CD4-positive, alpha-beta memory T cell (primary cell): ENCODE measurements around the gene PXDC1. TPM values are rescaled to one million over a fixed set of nuclear protein-coding genes. Genes with fewer than 3 reads are reported as not detected.
A peak's percentile ranks its signal among the peaks of the same experiment; 100 is the strongest.

Experiments
- CTCF ChIA-PET: fragments of 350-600 bp; sonication (Branson Sonifier 250); formaldehyde crosslinking; loops from one replicate; lab custom pipeline; 2021; ENCODE audit warnings: inconsistent platforms; ENCODE audit not compliant: partially characterized antibody; lab: Charles Lee
- POLR2A ChIA-PET: fragments of 350-600 bp; sonication (Branson Sonifier 250); formaldehyde crosslinking; loops from one replicate; lab custom pipeline; 2021; ENCODE audit not compliant: partially characterized antibody; lab: Charles Lee
- DNase-seq, 5 donors: peaks; one replicate each; pipeline versions ENCODE4 v3.0.0 to v3.0.0-alpha.2; 2020 to 2022; ENCODE audit warnings: mixed read lengths in 1 of 5
- H3K27ac ChIP-seq: one replicate; pipeline ENCODE4 v1.7.0; 2013; ENCODE audit warnings: low read depth, low read length
- H3K27me3 ChIP-seq: 2 replicates; pipeline ENCODE4 v1.7.0; 2013; ENCODE audit warnings: mild to moderate bottlenecking, low read length, moderate library complexity; ENCODE audit not compliant: insufficient read depth
- H3K36me3 ChIP-seq: 2 replicates; pipeline ENCODE4 v1.7.0; 2013; ENCODE audit warnings: mild to moderate bottlenecking, low read length, moderate library complexity; ENCODE audit not compliant: insufficient read depth
- H3K4me1 ChIP-seq: 2 replicates; pipeline ENCODE4 v1.7.0; 2013; ENCODE audit warnings: mild to moderate bottlenecking, low read length, moderate library complexity; ENCODE audit not compliant: insufficient read depth
- H3K4me3 ChIP-seq, 2 donors: one replicate each; pipeline ENCODE4 v1.7.0; 2013; ENCODE audit warnings: low read length in 2 of 2, mild to moderate bottlenecking in 1 of 2
- H3K9me3 ChIP-seq, 2 donors: one replicate each; pipeline ENCODE4 v1.7.0; 2013; ENCODE audit warnings: low read length in 2 of 2, control low read depth in 1 of 2; ENCODE audit not compliant: control insufficient read depth in 1 of 2
- H3K27ac Mint-ChIP-seq, 7 donors: one replicate each; pipeline ENCODE4 v1.8.0; 2020 to 2021; ENCODE audit warnings: mixed read lengths in 7 of 7, mild to moderate bottlenecking in 6 of 7, inconsistent platforms in 3 of 7, moderate library complexity in 3 of 7
- H3K27me3 Mint-ChIP-seq, 2 donors: one replicate each; pipeline ENCODE4 v1.8.0; 2020 to 2021; ENCODE audit warnings: mixed read lengths in 2 of 2
- H3K36me3 Mint-ChIP-seq, 2 donors: one replicate each; pipeline ENCODE4 v1.8.0; 2020 to 2021; ENCODE audit warnings: mixed read lengths in 2 of 2, inconsistent platforms in 1 of 2, mild to moderate bottlenecking in 1 of 2
- H3K4me1 Mint-ChIP-seq, 4 donors: one replicate each; pipeline ENCODE4 v1.8.0; 2020 to 2021; ENCODE audit warnings: mixed read lengths in 4 of 4, mild to moderate bottlenecking in 1 of 4
- H3K4me3 Mint-ChIP-seq, 8 donors: one replicate each; pipeline ENCODE4 v1.8.0; 2020 to 2021; ENCODE audit warnings: mixed read lengths in 8 of 8, mild to moderate bottlenecking in 7 of 8, moderate library complexity in 6 of 8, inconsistent platforms in 3 of 8
- H3K9me3 Mint-ChIP-seq, 8 donors: one replicate each; pipeline ENCODE4 v1.8.0; 2020 to 2021; ENCODE audit warnings: mixed read lengths in 8 of 8, mild to moderate bottlenecking in 5 of 8, inconsistent platforms in 3 of 8, moderate library complexity in 1 of 8
- intact Hi-C: fragments of 100-400 bp; cut with micrococcal nuclease; formaldehyde crosslinking; loops from one replicate; pipeline ENCODE4 v1.15.1; 2023
- polyA plus RNA-seq, 2 donors: library from polyadenylated mRNA; unstranded; fragments of 300-500 nt; fragmentation: Illumina TruSeq; gene quantifications; one replicate each; pipeline ENCODE4 v1.2.3, GENCODE V29; 2021
- total RNA-seq, 2 experiments: library from RNA; stranded (reverse); gene quantifications; one replicate each; pipeline ENCODE4 v1.2.3, GENCODE V29; 2021

Gene PXDC1
- total and polyA plus RNA-seq, 4 experiments from 2014 or later = 0.50 to 0.52 TPM; not detected in 2

DNA sequence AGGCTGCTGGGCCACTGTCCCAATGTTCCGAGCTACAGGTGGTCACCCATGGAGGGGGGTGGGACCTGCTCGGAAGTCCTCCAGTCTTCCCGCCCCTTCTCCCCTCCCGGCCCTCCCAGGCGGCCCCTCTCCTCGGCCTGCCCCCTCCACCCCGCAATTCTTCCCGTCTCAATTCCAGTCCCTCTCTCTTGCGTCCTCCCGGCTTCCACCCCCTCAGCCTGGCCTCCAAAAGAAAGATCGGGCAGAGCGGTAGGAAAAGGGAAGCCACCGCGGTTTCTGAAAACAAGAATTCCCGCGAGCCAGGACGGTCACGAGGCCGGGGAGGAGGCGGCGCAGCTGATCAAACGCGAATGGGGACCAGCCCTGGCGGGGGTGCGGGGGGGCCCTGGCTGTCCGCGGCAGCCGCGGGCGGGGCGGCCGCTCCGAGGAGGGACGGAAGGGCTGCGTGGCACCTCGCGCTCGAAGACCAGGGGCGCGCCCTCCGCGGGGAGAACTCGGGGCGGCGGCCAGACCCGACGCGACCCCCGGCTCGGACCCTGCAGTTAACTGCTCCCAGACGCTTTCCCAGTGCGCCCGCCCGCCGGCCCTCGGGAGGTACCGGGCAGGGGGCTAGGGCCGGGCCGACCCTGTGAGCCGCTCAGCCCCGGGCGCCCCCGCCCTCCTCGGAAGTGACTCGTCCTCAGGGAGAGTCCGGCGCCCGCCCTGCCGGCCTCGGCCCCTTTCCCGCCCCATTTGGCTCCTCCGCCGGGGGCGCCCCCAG lies 1.0 kb downstream of the PXDC1 start:
- Mint-ChIP-seq H3K4me3 (peak overlapping the region; percentile 60 to 80 (median 73)), H3K4me1 (peaks cover 0 to 27% (median 3%) of the 10 kb centered on the region in 4 donors), H3K27ac (peak overlapping the region in 3 of 7 donors; percentile 10 to 50 (median 41)), H3K9me3 (no peaks in the 10 kb centered on the region), H3K36me3 (no peaks in the 10 kb centered on the region), H3K27me3 (peaks cover 20 to 23% of the 10 kb centered on the region in 2 donors)
- no peaks in the 10 kb centered on the region for H3K27me3 ChIP-seq
- no peaks in the 10 kb centered on the region for H3K9me3 ChIP-seq
- H3K4me3 ChIP-seq = peak overlapping the region in 1 of 2 donors; percentile 38
- intact Hi-C loops = loop anchor here (2.0 to 5.0 kb wide), 2 partner anchors 98 to 1027 kb away; partner anchors contain the start of genes CDYL and FAM50B
- peaks cover 11% of the 10 kb centered on the region for H3K4me1 ChIP-seq
- H3K27ac ChIP-seq = no peak overlapping the region
- POLR2A ChIA-PET = interaction anchor here (1.9 kb wide), 1 partner anchor 271 kb away, joined by 5 read pairs; a partner anchor contains a TSS
- CTCF ChIA-PET = interaction anchor here (1.2 to 3.3 kb wide), 9 partner anchors 9 to 271 kb away, joined by 3 to 24 read pairs (median 7); partner anchors contain the start of gene FAM50B
- no peaks in the 10 kb centered on the region for H3K36me3 ChIP-seq
- DNase-seq = peak in 1 of 5 donors; percentile 6

DNA sequence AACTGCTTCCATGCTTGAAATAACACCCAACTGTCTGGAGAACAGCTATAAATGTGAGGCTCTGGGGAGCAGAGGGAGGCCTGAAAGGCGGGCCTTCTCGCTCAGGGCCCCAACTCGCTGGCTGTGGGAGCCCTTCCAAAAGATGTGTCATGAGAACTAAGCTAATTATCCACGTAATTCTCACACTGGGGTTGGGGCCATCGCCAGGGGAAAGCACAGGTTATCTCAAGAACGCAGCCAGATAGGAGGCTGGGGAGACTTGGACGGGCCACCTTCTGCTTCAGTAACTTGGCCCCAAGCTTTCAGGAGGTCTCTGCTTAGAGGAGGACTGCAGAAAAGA lies 1.6 kb downstream of the PXDC1 start:
- intact Hi-C loops = loop anchor here (2.0 to 5.0 kb wide), 2 partner anchors 99 to 1027 kb away; partner anchors contain the start of genes CDYL and FAM50B
- H3K27me3 ChIP-seq = no peaks in the 10 kb centered on the region
- no peak overlapping the region for H3K4me3 ChIP-seq
- no peaks in the 10 kb centered on the region for H3K9me3 ChIP-seq
- Mint-ChIP-seq H3K4me1 (peaks cover 0 to 27% (median 3%) of the 10 kb centered on the region in 4 donors), H3K27ac (peak overlapping the region in 2 of 7 donors; percentile 32 to 41), H3K27me3 (peaks cover 20 to 23% of the 10 kb centered on the region in 2 donors), H3K36me3 (no peaks in the 10 kb centered on the region), H3K9me3 (no peaks in the 10 kb centered on the region), H3K4me3 (peak overlapping the region; percentile 60 to 80 (median 70))
- ChIA-PET POLR2A (interaction anchor here (1.9 kb wide), 1 partner anchor 271 kb away, joined by 5 read pairs; a partner anchor contains a TSS), CTCF (interaction anchor here (1.2 to 3.3 kb wide), 10 partner anchors 9 to 271 kb away, joined by 3 to 24 read pairs (median 6); partner anchors contain the start of gene FAM50B)
- no peak for DNase-seq
- no peak overlapping the region for H3K27ac ChIP-seq
- no peaks in the 10 kb centered on the region for H3K36me3 ChIP-seq
- peaks cover 11% of the 10 kb centered on the region for H3K4me1 ChIP-seq

DNA sequence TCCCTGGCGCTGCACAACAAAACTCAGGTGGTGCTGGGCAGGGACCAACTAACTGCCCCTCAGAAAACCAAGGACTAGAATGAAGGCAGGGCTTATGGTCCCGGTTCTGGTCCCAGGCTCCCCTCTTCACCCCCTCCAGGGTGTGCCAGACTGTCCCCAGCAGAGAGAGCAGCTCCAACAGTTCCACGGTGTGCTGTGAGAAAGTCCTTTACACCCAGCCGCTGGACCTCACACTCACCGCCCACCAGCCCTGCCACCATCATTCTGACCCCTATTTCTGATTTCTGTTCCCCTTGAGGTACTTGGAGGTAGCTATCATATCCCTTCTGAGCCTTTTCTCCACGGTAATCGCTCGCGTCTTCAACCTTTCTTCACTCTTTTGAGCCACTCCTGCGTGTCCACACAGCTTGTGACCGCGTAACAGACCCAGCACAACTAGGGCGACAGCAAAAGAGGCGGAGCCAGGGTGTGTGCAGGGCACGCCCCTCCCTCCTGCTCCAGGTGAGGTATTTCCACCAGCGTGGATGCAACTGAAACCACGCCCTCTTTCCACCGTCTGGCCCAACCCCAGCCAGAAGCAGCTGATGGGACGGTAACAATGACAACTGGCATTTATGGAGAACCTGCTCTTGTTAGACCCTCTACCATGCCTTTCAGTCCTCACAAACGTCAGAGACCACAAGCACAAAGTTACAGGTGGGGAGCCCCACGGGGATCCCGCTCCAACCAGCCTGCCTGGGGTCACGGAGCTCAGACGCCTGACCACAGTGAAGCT lies 2.3 kb downstream of the PXDC1 start:
- ChIA-PET CTCF (interaction anchor here (1.0 to 3.3 kb wide), 14 partner anchors 8 to 273 kb away, joined by 3 to 24 read pairs (median 5); partner anchors contain the start of gene FAM50B), POLR2A (interaction anchor here (1.4 to 1.9 kb wide), 2 partner anchors 100 to 272 kb away, joined by 5 to 6 read pairs; partner anchors contain the start of gene FAM50B)
- Mint-ChIP-seq H3K9me3 (no peaks in the 10 kb centered on the region), H3K27ac (peak overlapping the region in 1 of 7 donors; percentile 12), H3K36me3 (no peaks in the 10 kb centered on the region), H3K27me3 (peaks cover 20 to 21% of the 10 kb centered on the region in 2 donors), H3K4me3 (peak overlapping the region; percentile 0 to 78 (median 56)), H3K4me1 (peaks cover 0 to 27% (median 3%) of the 10 kb centered on the region in 4 donors)
- Histone ChIP-seq H3K4me1 (peaks cover 11% of the 10 kb centered on the region), H3K27ac (no peak overlapping the region), H3K9me3 (no peaks in the 10 kb centered on the region), H3K36me3 (no peaks in the 10 kb centered on the region), H3K4me3 (no peak overlapping the region), H3K27me3 (no peaks in the 10 kb centered on the region)
- intact Hi-C loops = no loop called here
- no peak for DNase-seq

DNA sequence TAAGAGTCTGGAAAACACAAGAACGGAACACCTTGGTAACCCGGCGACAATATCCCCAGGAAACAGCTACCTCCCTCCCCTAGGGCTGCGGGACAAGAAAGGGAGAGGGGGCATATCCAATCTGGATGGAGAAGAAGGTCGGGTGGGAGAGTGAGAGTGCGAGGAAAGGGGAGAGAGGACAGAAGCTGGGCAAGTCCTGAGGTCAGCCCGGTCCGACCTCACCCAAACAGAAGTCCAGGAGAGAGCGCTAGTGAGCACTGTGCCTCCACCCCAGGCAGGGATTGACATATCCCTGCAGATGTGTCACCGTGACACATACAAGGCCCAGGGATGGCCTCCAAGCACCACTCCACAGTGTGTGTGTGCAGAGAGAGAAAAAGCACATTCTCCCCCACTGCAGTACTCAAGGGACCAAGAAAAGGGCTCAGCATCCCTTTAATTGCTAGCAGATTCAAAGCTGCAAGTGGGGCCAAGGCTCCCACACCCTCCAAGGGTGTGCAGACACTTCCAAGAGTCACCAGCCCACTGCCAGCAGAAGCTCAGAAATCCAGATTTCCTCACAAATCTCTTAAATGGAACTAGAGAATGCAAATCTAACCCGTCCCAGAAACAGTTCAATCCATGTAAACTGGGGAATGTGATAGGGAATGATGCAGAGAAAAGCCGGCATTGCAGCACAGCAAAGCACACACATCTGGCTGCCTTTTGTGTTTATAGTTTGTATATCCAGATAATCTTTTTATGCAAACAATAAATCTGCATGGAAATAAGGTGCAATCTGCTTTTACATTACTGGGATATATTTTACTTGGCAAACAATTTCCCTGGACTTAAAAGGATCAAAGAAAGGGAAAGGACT lies 3.1 kb downstream of the PXDC1 start:
- peaks cover 0 to 27% (median 3%) of the 10 kb centered on the region in 4 donors for H3K4me1 Mint-ChIP-seq
- Histone ChIP-seq H3K27ac (no peak overlapping the region), H3K27me3 (no peaks in the 10 kb centered on the region), H3K4me1 (peaks cover 11% of the 10 kb centered on the region), H3K4me3 (no peak overlapping the region), H3K36me3 (no peaks in the 10 kb centered on the region), H3K9me3 (no peaks in the 10 kb centered on the region)
- intact Hi-C loops = loop anchor here (1.0 kb wide), 1 partner anchor 185 kb away; no protein-coding TSS in a partner anchor
- DNase-seq = peak in 1 of 5 donors; percentile 20
- H3K27me3 Mint-ChIP-seq = peaks cover 15 to 19% of the 10 kb centered on the region in 2 donors
- CTCF ChIA-PET = interaction anchor here (0.8 to 3.3 kb wide), 12 partner anchors 7 to 274 kb away, joined by 3 to 24 read pairs (median 5); partner anchors contain the start of gene FAM50B
- H3K27ac Mint-ChIP-seq = peak overlapping the region in 1 of 7 donors; percentile 22
- peak overlapping the region in 3 of 8 donors; percentile 50 to 65 (median 53) for H3K4me3 Mint-ChIP-seq
- no peaks in the 10 kb centered on the region for H3K36me3 Mint-ChIP-seq
- H3K9me3 Mint-ChIP-seq = no peaks in the 10 kb centered on the region
- POLR2A ChIA-PET = interaction anchor here (1.4 to 1.9 kb wide), 2 partner anchors 101 to 273 kb away, joined by 5 to 6 read pairs; partner anchors contain the start of gene FAM50B

DNA sequence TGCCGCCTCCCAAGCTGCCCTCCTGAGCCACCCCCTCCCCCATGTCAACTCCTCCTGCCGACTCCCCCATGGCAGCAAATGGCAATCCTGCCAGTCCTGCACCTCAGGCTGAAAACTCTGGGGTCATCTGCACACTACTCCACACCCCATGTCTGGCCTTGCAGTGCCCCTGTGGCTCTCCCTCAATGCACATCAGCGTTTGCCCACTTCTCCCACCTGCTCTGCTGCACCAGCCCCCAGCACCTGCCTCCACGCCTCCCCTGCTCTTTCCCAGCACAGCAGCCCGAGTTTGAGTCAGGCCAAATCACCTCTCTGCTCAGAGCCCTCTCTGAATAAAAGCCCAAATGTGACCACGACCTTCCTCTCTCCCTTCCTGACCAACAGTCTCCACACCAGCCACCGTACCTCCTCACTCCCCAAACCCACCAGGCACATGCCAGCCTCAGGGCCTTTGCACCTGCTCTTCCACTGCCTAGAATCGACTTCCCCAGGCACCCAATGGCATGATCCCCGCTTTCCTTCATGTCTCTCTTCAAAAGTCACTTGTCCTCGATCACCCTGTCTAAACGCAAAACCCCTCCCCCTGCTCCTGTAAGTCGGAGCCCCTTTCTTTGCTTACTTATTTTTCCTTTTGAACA lies 4.3 kb downstream of the PXDC1 start:
- intact Hi-C loops = no loop called here
- ChIA-PET POLR2A (no interaction called here), CTCF (interaction anchor here (1.2 to 8.1 kb wide), 3 partner anchors 102 to 245 kb away, joined by 3 to 111 read pairs (median 14); partner anchors contain the start of gene FAM50B)
- Histone ChIP-seq H3K27ac (no peak overlapping the region), H3K27me3 (no peaks in the 10 kb centered on the region), H3K9me3 (no peaks in the 10 kb centered on the region), H3K36me3 (no peaks in the 10 kb centered on the region), H3K4me3 (no peak overlapping the region), H3K4me1 (peaks cover 18% of the 10 kb centered on the region)
- H3K4me3 Mint-ChIP-seq = no peak overlapping the region
- H3K9me3 Mint-ChIP-seq = no peaks in the 10 kb centered on the region
- H3K27ac Mint-ChIP-seq = no peak overlapping the region
- peaks cover 9 to 11% of the 10 kb centered on the region in 2 donors for H3K27me3 Mint-ChIP-seq
- H3K4me1 Mint-ChIP-seq = peaks cover 6 to 31% (median 10%) of the 10 kb centered on the region in 4 donors
- no peaks in the 10 kb centered on the region for H3K36me3 Mint-ChIP-seq
- no peak for DNase-seq

DNA sequence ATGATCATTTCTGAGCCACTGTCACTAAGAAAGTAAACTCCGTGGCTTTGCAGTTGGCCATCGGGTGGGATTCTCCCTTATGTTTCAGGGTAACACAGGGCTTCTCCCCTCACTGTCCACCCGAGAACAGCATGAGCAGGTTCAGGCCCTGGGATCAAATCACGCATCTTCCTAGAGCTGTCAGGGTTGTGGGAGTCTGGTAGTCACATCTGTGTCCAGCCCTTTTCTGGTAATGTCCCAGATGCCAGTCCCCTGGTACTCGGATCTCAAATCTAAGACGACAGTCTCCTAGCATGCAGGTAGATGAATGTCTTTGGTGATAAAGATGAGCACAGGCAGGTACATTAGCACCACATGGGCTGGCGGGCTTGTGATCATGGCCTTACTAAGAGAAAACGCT lies 4.8 kb downstream of the PXDC1 start:
- Histone ChIP-seq H3K4me3 (no peak overlapping the region), H3K27ac (no peak overlapping the region), H3K36me3 (no peaks in the 10 kb centered on the region), H3K4me1 (peaks cover 19% of the 10 kb centered on the region), H3K9me3 (no peaks in the 10 kb centered on the region), H3K27me3 (no peaks in the 10 kb centered on the region)
- Mint-ChIP-seq H3K27ac (no peak overlapping the region), H3K4me3 (no peak overlapping the region), H3K36me3 (no peaks in the 10 kb centered on the region), H3K9me3 (no peaks in the 10 kb centered on the region), H3K27me3 (peaks cover 9 to 11% of the 10 kb centered on the region in 2 donors), H3K4me1 (peaks cover 6 to 33% (median 11%) of the 10 kb centered on the region in 4 donors)
- CTCF ChIA-PET = interaction anchor here (1.2 to 8.1 kb wide), 3 partner anchors 232 to 246 kb away, joined by 3 to 111 read pairs (median 4); no protein-coding TSS in a partner anchor
- POLR2A ChIA-PET = no interaction called here
- DNase-seq = no peak
- intact Hi-C loops = no loop called here
